HEK293 (cell line): ENCODE results near the gene MAEA.

ENCODE experiments used
- CTCF ChIA-PET: fragments of 350-600 bp; formaldehyde crosslinking; extraction: SDS; loops from one replicate; lab custom pipeline; 2021; ENCODE audit warnings: antibody characterized with exemption; lab: Yijun Ruan, JAX
- POLR2A ChIA-PET: fragments of 300-600 bp; formaldehyde crosslinking; extraction: SDS; loops from one replicate; lab custom pipeline; 2020; ENCODE audit warnings: antibody characterized with exemption, inconsistent platforms; lab: Yijun Ruan, JAX
- H3K27ac ChIP-seq: fragments of 200-500 bp; sonication (Bioruptor generic); 2 replicates; pipeline ENCODE4 v1.5.1; 2014; ENCODE audit warnings: low read depth, low read length, control low read depth, inconsistent platforms; ENCODE audit errors: extremely low read depth
- H3K36me3 ChIP-seq, 2 experiments: fragments of 200-500 bp in 1 of 2; sonication (Bioruptor generic) in 1 of 2; 1 replicate in 1 of 2; 2 replicates in 1 of 2; pipeline ENCODE4 v1.5.1; 2014 to 2017; ENCODE audit warnings: inconsistent platforms in 2 of 2, low read length in 2 of 2; ENCODE audit not compliant: control insufficient read depth in 2 of 2, insufficient read depth in 1 of 2
- H3K4me1 ChIP-seq: fragments of 200-500 bp; sonication (Bioruptor generic); 2 replicates; pipeline ENCODE4 v1.5.1; 2014; ENCODE audit warnings: mild to moderate bottlenecking, low read length, inconsistent platforms; ENCODE audit not compliant: control insufficient read depth, insufficient read depth
- H3K4me3 ChIP-seq: 2 replicates; pipeline ENCODE4 v1.5.1; 2011; ENCODE audit warnings: low read depth, mild to moderate bottlenecking, control low read depth, low read length, moderate library complexity
- H3K9me3 ChIP-seq: fragments of 200-500 bp; sonication (Bioruptor generic); 2 replicates; pipeline ENCODE4 v1.5.1; 2014; ENCODE audit warnings: low read depth, low read length, inconsistent platforms; ENCODE audit not compliant: control insufficient read depth, insufficient read depth
- BCL11A ChIP-seq: fragments of 450-650 bp; formaldehyde crosslinking; IDR thresholded peaks from 2 replicates; pipeline ENCODE4 v1.5.1; 2016; ENCODE audit warnings: low read depth, missing biosample characterization, missing genetic modification characterization
- GLI2 ChIP-seq: fragments of 450-650 bp; formaldehyde crosslinking; IDR thresholded peaks from 2 replicates; pipeline ENCODE4; 2017; ENCODE audit warnings: missing biosample characterization, missing genetic modification characterization, low read depth, borderline replicate concordance
- GLIS1 ChIP-seq: fragments of 450-650 bp; formaldehyde crosslinking; IDR thresholded peaks from 2 replicates; pipeline ENCODE4 v1.5.1; 2016; ENCODE audit warnings: missing biosample characterization, missing genetic modification characterization
- OSR2 ChIP-seq: fragments of 450-650 bp; formaldehyde crosslinking; IDR thresholded peaks from 2 replicates; pipeline ENCODE4 v1.5.1; 2016; ENCODE audit warnings: missing biosample characterization, missing genetic modification characterization
- SALL2 ChIP-seq: fragments of 450-650 bp; formaldehyde crosslinking; IDR thresholded peaks from 2 replicates; pipeline ENCODE4 v1.5.0; 2017; ENCODE audit warnings: missing biosample characterization, mild to moderate bottlenecking, missing genetic modification characterization, borderline replicate concordance
- SETDB1 ChIP-seq: IDR thresholded peaks from one replicate; pipeline ENCODE4 v1.6.1; 2017; ENCODE audit warnings: mild to moderate bottlenecking, low read length, moderate library complexity, mixed read lengths; ENCODE audit not compliant: insufficient read length
- SP3 ChIP-seq: fragments of 450-650 bp; formaldehyde crosslinking; IDR thresholded peaks from 2 replicates; pipeline ENCODE4 v1.5.1; 2016; ENCODE audit warnings: missing biosample characterization, missing genetic modification characterization
- WT1 ChIP-seq: fragments of 450-650 bp; formaldehyde crosslinking; IDR thresholded peaks from 2 replicates; pipeline ENCODE4 v1.5.1; 2016; ENCODE audit warnings: missing biosample characterization, missing genetic modification characterization
- ZBTB1 ChIP-seq: fragments of 450-650 bp; formaldehyde crosslinking; IDR thresholded peaks from 2 replicates; pipeline ENCODE4 v1.5.1; 2016; ENCODE audit warnings: missing biosample characterization, missing genetic modification characterization
- ZBTB48 ChIP-seq: fragments of 450-650 bp; formaldehyde crosslinking; IDR thresholded peaks from 2 replicates; pipeline ENCODE4 v1.5.1; 2016; ENCODE audit warnings: missing biosample characterization, missing genetic modification characterization
- ZBTB7A ChIP-seq: fragments of 450-650 bp; formaldehyde crosslinking; IDR thresholded peaks from 2 replicates; pipeline ENCODE4 v1.5.1; 2016; ENCODE audit warnings: low read depth, missing biosample characterization, missing genetic modification characterization
- ZBTB8A ChIP-seq: fragments of 450-650 bp; formaldehyde crosslinking; IDR thresholded peaks from 2 replicates; pipeline ENCODE4 v1.5.1; 2016; ENCODE audit warnings: missing biosample characterization, missing genetic modification characterization
- ZEB2 ChIP-seq: fragments of 450-650 bp; formaldehyde crosslinking; IDR thresholded peaks from 2 replicates; pipeline ENCODE4 v1.5.1; 2016; ENCODE audit warnings: missing biosample characterization, missing genetic modification characterization
- ZFP37 ChIP-seq: fragments of 450-650 bp; formaldehyde crosslinking; IDR thresholded peaks from 2 replicates; pipeline ENCODE4 v1.5.1; 2016; ENCODE audit warnings: missing biosample characterization, missing genetic modification characterization
- ZIC2 ChIP-seq: fragments of 450-650 bp; formaldehyde crosslinking; IDR thresholded peaks from 2 replicates; pipeline ENCODE4 v1.5.1; 2016; ENCODE audit warnings: missing biosample characterization, missing genetic modification characterization
- ZNF10 ChIP-seq: fragments of 450-650 bp; formaldehyde crosslinking; IDR thresholded peaks from 2 replicates; pipeline ENCODE4 v1.5.1; 2017; ENCODE audit warnings: missing biosample characterization, missing genetic modification characterization
- ZNF138 ChIP-seq: fragments of 450-650 bp; formaldehyde crosslinking; IDR thresholded peaks from 2 replicates; pipeline ENCODE4 v1.5.1; 2016; ENCODE audit warnings: missing biosample characterization, missing genetic modification characterization, borderline replicate concordance
- ZNF157 ChIP-seq: fragments of 450-650 bp; formaldehyde crosslinking; IDR thresholded peaks from 2 replicates; pipeline ENCODE4 v1.5.1; 2016; ENCODE audit warnings: missing biosample characterization, missing genetic modification characterization
- ZNF175 ChIP-seq: fragments of 450-650 bp; formaldehyde crosslinking; IDR thresholded peaks from 2 replicates; pipeline ENCODE4 v1.5.1; 2016; ENCODE audit warnings: missing biosample characterization, missing genetic modification characterization
- ZNF184 ChIP-seq: fragments of 450-650 bp; IDR thresholded peaks from 2 replicates; pipeline ENCODE4 v1.5.1; 2018; ENCODE audit warnings: missing biosample characterization, mild to moderate bottlenecking, missing genetic modification characterization
- ZNF19 ChIP-seq: fragments of 450-650 bp; formaldehyde crosslinking; IDR thresholded peaks from 2 replicates; pipeline ENCODE4; 2016; ENCODE audit warnings: missing biosample characterization, missing genetic modification characterization, low read depth
- ZNF2 ChIP-seq: fragments of 450-650 bp; formaldehyde crosslinking; IDR thresholded peaks from 2 replicates; pipeline ENCODE4 v1.5.1; 2016; ENCODE audit warnings: missing biosample characterization, missing genetic modification characterization
- ZNF274 ChIP-seq, 2 experiments: fragments of 200-500 bp in 1 of 2; fragments of 450-650 bp in 1 of 2; sonication (Bioruptor generic) in 1 of 2; formaldehyde crosslinking in 1 of 2; IDR thresholded peaks; 2 replicates each; pipeline versions ENCODE4 v1.5.1 to v1.6.1; 2014 to 2016; ENCODE audit warnings: borderline replicate concordance in 1 of 2, inconsistent platforms in 1 of 2, low read length in 1 of 2, missing biosample characterization in 1 of 2, missing genetic modification characterization in 1 of 2
- ZNF341 ChIP-seq: fragments of 450-650 bp; formaldehyde crosslinking; IDR thresholded peaks from 2 replicates; pipeline ENCODE4; 2016; ENCODE audit warnings: low read depth, missing biosample characterization, missing genetic modification characterization
- ZNF350 ChIP-seq: fragments of 450-650 bp; formaldehyde crosslinking; IDR thresholded peaks from 2 replicates; pipeline ENCODE4 v1.5.0; 2017; ENCODE audit warnings: missing biosample characterization, mild to moderate bottlenecking, missing genetic modification characterization
- ZNF394 ChIP-seq: fragments of 450-650 bp; formaldehyde crosslinking; IDR thresholded peaks from 2 replicates; pipeline ENCODE4 v1.5.1; 2016; ENCODE audit warnings: missing biosample characterization, missing genetic modification characterization, mild to moderate bottlenecking, moderate library complexity, borderline replicate concordance
- ZNF558 ChIP-seq: fragments of 450-650 bp; formaldehyde crosslinking; IDR thresholded peaks from 2 replicates; pipeline ENCODE4 v1.5.1; 2016; ENCODE audit warnings: missing biosample characterization, missing genetic modification characterization
- ZNF561 ChIP-seq: fragments of 450-650 bp; IDR thresholded peaks from 2 replicates; pipeline ENCODE4 v1.5.1; 2018; ENCODE audit warnings: missing biosample characterization, missing genetic modification characterization, borderline replicate concordance
- ZNF585B ChIP-seq: fragments of 450-650 bp; formaldehyde crosslinking; IDR thresholded peaks from 2 replicates; pipeline ENCODE4 v1.5.1; 2016; ENCODE audit warnings: missing biosample characterization, missing genetic modification characterization
- ZNF830 ChIP-seq: fragments of 450-650 bp; IDR thresholded peaks from 2 replicates; pipeline ENCODE4 v1.5.0; 2018; ENCODE audit warnings: missing biosample characterization, missing genetic modification characterization, low read depth, mild to moderate bottlenecking, moderate library complexity
- TF ChIP-seq, protein P1 (sequence below): fragments of 450-650 bp; formaldehyde crosslinking; IDR thresholded peaks from 2 replicates; pipeline ENCODE4 v1.5.1; 2016; ENCODE audit warnings: missing biosample characterization, missing genetic modification characterization

Gene MAEA

DNA sequence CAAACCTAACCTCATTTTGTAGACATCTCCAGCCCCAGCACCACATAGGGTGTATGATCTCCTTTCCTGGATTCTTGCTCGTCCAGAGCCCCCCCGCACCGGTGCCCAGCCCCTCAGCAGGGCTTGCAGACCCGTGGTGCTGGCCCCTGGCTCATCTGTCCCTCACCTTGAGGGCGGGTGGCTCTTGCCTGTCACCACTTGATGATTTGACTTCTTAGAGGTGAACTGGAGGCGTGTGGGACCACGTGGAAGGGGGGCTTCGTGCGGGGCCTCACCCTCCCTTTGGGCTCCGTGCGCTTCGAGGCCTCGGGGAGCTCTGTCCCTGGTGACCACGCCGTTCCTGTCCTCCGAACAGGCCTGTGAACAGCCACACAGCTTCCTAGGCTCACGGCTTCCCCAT, 72.8 kb downstream of the MAEA start:
- no peak overlapping the region for H3K27ac ChIP-seq
- ChIA-PET POLR2A (no interaction called here), CTCF (no interaction called here)
- H3K36me3 ChIP-seq = peaks cover 0 to 48% of the 10 kb centered on the region in 2 experiments; a peak in 1 of 3 replicates
- no peaks in the 10 kb centered on the region for H3K4me1 ChIP-seq
- TF ChIP-seq ZNF830 (no peak), ZNF157 (tag by site-specific recombination) (no peak), ZNF585B (tag by site-specific recombination) (no peak), ZEB2 (tag by site-specific recombination) (no peak), ZNF175 (tag by site-specific recombination) (no peak), ZBTB7A (tag by site-specific recombination) (no peak), SALL2 (no peak)
- no peak overlapping the region for H3K4me3 ChIP-seq
- H3K9me3 ChIP-seq = no peaks in the 10 kb centered on the region

DNA sequence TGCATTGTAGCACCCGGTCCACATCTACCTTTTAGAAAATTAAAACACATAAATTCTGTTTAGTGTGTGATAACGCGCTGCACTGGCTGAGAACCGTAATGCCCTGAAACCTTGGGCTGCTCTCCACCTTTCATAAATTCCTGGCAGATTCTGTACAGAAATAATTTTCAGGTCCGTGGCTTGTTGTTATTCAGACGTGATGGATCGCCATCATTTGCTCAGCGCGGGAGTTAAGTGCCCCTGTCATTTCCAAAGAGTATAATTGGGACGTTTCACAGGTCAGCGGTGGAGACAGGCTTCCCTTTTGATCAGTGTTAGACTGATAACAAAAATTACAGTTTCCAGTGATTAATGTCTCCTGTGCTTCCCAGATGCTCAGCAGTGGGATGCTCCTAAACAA, 73.8 kb downstream of the MAEA start:
- ChIA-PET POLR2A (no interaction called here), CTCF (no interaction called here)
- Histone ChIP-seq H3K36me3 (peaks cover 0 to 47% of the 10 kb centered on the region in 2 experiments; a peak in 1 of 3 replicates), H3K9me3 (no peaks in the 10 kb centered on the region), H3K4me3 (no peak overlapping the region), H3K27ac (no peak overlapping the region), H3K4me1 (no peaks in the 10 kb centered on the region)
- TF ChIP-seq ZBTB48 (tag by site-specific recombination) = no peak
- TF ChIP-seq ZNF350 = no peak
- TF ChIP-seq SETDB1 = no peak
- TF ChIP-seq OSR2 (tag by site-specific recombination) = no peak
- TF ChIP-seq ZNF561 (tag by site-specific recombination) = no peak
- no peak for TF ChIP-seq ZBTB8A

DNA sequence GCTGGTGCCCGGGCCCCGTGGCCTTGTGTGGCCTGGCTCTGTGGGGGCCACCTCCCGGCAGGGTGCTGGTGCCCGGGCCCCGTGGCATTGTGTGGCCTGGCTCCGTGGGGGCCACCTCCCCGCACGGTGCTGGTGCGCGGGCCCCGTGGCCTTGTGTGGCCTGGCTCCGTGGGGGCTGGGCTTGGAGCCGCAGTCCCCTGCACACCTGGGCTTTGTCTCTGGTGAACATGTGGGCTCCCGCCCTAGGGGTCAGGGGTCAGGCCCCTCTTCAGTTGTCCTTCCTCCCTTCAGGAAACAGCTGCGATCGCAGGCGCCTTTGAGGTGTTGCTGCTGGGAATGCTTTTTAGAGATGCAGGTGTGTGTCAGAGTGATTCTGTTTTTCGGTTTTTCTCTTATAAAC, 74.5 kb downstream of the MAEA start:
- CTCF ChIA-PET = interaction anchor here (1.6 kb wide), 1 partner anchor 8 kb away, joined by 3 read pairs; no protein-coding TSS in a partner anchor
- peaks cover 0 to 43% of the 10 kb centered on the region in 2 experiments; a peak in 1 of 3 replicates for H3K36me3 ChIP-seq

More for the DNA sequence above, 74.5 kb downstream of the MAEA start:
- POLR2A ChIA-PET = no interaction called here
- TF ChIP-seq BCL11A = no peak
- no peak for TF ChIP-seq ZBTB48 (tag by site-specific recombination)
- TF ChIP-seq ZNF19 (tag by site-specific recombination) = no peak
- TF ChIP-seq ZNF341 = no peak
- TF ChIP-seq GLI2 (tag by site-specific recombination) = no peak
- TF ChIP-seq ZNF2 (tag by site-specific recombination) = no peak
- no peak for TF ChIP-seq ZNF274 (IDR thresholded peaks at IDR 0.05; ENCODE audit: low read length)
- no peak for TF ChIP-seq ZNF274 (tag by site-specific recombination; IDR thresholded peaks at IDR 0.05; ENCODE audit: borderline replicate concordance)
- no peak for TF ChIP-seq ZIC2 (tag by site-specific recombination)
- no peak for TF ChIP-seq ZNF184 (tag by site-specific recombination)
- no peak for TF ChIP-seq ZNF558 (tag by site-specific recombination)
- TF ChIP-seq ZNF138 (tag by site-specific recombination) = no peak
- no peak for TF ChIP-seq ZBTB1 (tag by site-specific recombination)
- TF ChIP-seq ZFP37 (tag by site-specific recombination) = no peak
- TF ChIP-seq GLIS1 (tag by site-specific recombination) = no peak
- no peak for TF ChIP-seq WT1
- no peak for TF ChIP-seq SP3 (tag by site-specific recombination)
- no peak for TF ChIP-seq ZNF394 (tag by site-specific recombination)
- TF ChIP-seq, protein P1, sequence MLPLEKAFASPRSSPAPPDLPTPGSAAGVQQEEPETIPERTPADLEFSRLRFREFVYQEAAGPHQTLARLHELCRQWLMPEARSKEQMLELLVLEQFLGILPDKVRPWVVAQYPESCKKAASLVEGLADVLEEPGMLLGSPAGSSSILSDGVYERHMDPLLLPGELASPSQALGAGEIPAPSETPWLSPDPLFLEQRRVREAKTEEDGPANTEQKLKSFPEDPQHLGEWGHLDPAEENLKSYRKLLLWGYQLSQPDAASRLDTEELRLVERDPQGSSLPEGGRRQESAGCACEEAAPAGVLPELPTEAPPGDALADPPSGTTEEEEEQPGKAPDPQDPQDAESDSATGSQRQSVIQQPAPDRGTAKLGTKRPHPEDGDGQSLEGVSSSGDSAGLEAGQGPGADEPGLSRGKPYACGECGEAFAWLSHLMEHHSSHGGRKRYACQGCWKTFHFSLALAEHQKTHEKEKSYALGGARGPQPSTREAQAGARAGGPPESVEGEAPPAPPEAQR (tag by site-specific recombination) = no peak
- TF ChIP-seq ZNF10 (tag by site-specific recombination) = no peak
- no peaks in the 10 kb centered on the region for H3K9me3 ChIP-seq
- H3K4me1 ChIP-seq = no peaks in the 10 kb centered on the region
- H3K4me3 ChIP-seq = no peak overlapping the region
- no peak overlapping the region for H3K27ac ChIP-seq
